DMS53 (cell line): Measurements from ENCODE around the gene PCDHGA5.
"Not testable (repeated sequence)": the region's sequence is repeated elsewhere in the genome, so short reads cannot be mapped to it uniquely, and the experiment has no call there.

Experiments used
- DNase-seq: peaks from one replicate; lab custom pipeline; 2025; lab: John Stamatoyannopoulos, UW

The PCDHGA5 gene

GRCh38 chr5:141351591-141351990 is 12.4 kb upstream of the PCDHGA5 start:
- DNase-seq, result no peak

GRCh38 chr5:141354900-141355469 is 9.0 kb upstream of the PCDHGA5 start, which contains the start of gene PCDHGA4:
TSS of gene PCDHGA4 (plus strand) at chr5:141355021. CDS start at chr5:141355108, 87 bp downstream.
- DNase-seq, result peak; percentile 45

- DNase-seq, result no peak
These were observed 8.3 kb upstream of the PCDHGA5 start for GRCh38 chr5:141355641-141356040.

- no peak for DNase-seq
These were observed 7.8 kb upstream of the PCDHGA5 start for GRCh38 chr5:141356133-141356532.

- no peak for DNase-seq
These were observed 7.0 kb upstream of the PCDHGA5 start for GRCh38 chr5:141356950-141357349.

GRCh38 chr5:141359790-141360426 is 4.1 kb upstream of the PCDHGA5 start, which contains the start of gene PCDHGB2:
TSS of gene PCDHGB2 (plus strand) at chr5:141359994. CDS start at chr5:141360136, 142 bp downstream.
- peak; percentile 63 for DNase-seq

- DNase-seq, result no peak
These were observed 3.3 kb upstream of the PCDHGA5 start for GRCh38 chr5:141360685-141361084.

- no peak for DNase-seq
These were observed 1.2 kb upstream of the PCDHGA5 start for GRCh38 chr5:141362719-141363118.

- DNase-seq, result no peak
These were observed 2.3 kb downstream of the PCDHGA5 start for GRCh38 chr5:141366016-141366896.

- DNase-seq, result peak; percentile 65
These were observed 6.3 kb downstream of the PCDHGA5 start, which contains the start of gene PCDHGB3 for GRCh38 chr5:141369994-141370848. TSS of gene PCDHGB3 (plus strand) at chr5:141370242. CDS start at chr5:141370395, 153 bp downstream.

- no peak for DNase-seq
These were observed 7.9 kb downstream of the PCDHGA5 start for GRCh38 chr5:141371572-141372475.

- peak; percentile 60 for DNase-seq
These were observed 9.8 kb downstream of the PCDHGA5 start, which contains the start of gene PCDHGA6 for GRCh38 chr5:141373673-141374317. TSS of gene PCDHGA6 (plus strand) at chr5:141373891. CDS start at chr5:141374084, 193 bp downstream.

- DNase-seq, result no peak
These were observed 10.7 kb downstream of the PCDHGA5 start for GRCh38 chr5:141374627-141375026.

- DNase-seq, result not testable (repeated sequence)
These were observed 11.6 kb downstream of the PCDHGA5 start for GRCh38 chr5:141375444-141376155.

GRCh38 chr5:141382469-141383294 is 18.7 kb downstream of the PCDHGA5 start, which contains the start of gene PCDHGA7:
TSS of gene PCDHGA7 (plus strand) at chr5:141382742. CDS start at chr5:141382900, 158 bp downstream.
- peak; percentile 58 for DNase-seq

GRCh38 chr5:141383345-141383744 is 19.4 kb downstream of the PCDHGA5 start:
- no peak for DNase-seq

- no peak for DNase-seq
These were observed 20.7 kb downstream of the PCDHGA5 start for GRCh38 chr5:141384471-141385267.
